Superior temporal gyrus (tissue), 1 donor: ENCODE measurements around the gene PRDM2.

Experiments
- DNase-seq: peaks from one replicate; pipeline ENCODE4 v3.0.0-alpha.2; 2016; ENCODE audit errors: extremely low spot score

Gene PRDM2

GRCh38 chr1:13733711-13734110, 33.7 kb downstream of the PRDM2 start:
- DNase-seq = peak; percentile 36

- DNase-seq = peak; percentile 65
Measured at GRCh38 chr1:13735168-13735930, 35.4 kb downstream of the PRDM2 start.

GRCh38 chr1:13737398-13737797, 37.4 kb downstream of the PRDM2 start:
- DNase-seq = peak; percentile 16

- no peak for DNase-seq
Measured at GRCh38 chr1:13746342-13746741, 46.4 kb downstream of the PRDM2 start.

- peak; percentile 96 for DNase-seq
Measured at GRCh38 chr1:13748610-13749505, 48.9 kb downstream of the PRDM2 start.

GRCh38 chr1:13749543-13750341, 49.8 kb downstream of the PRDM2 start:
- no peak for DNase-seq

GRCh38 chr1:13751458-13751871, 51.5 kb downstream of the PRDM2 start:
- peak; percentile 56 for DNase-seq

- peak; percentile 38 for DNase-seq
Measured at GRCh38 chr1:13751985-13752384, 52.0 kb downstream of the PRDM2 start.

GRCh38 chr1:13752852-13753251, 52.9 kb downstream of the PRDM2 start:
- peak; percentile 14 for DNase-seq

GRCh38 chr1:13753636-13754402, 53.8 kb downstream of the PRDM2 start:
- DNase-seq = peak; percentile 18

GRCh38 chr1:13754510-13755103, 54.6 kb downstream of the PRDM2 start:
- peak; percentile 45 for DNase-seq

GRCh38 chr1:13756557-13757315, 56.7 kb downstream of the PRDM2 start:
- peak; percentile 53 for DNase-seq

GRCh38 chr1:13757693-13758092, 57.7 kb downstream of the PRDM2 start:
- DNase-seq = no peak

- DNase-seq = no peak
Measured at GRCh38 chr1:13759072-13759471, 59.1 kb downstream of the PRDM2 start.

- no peak for DNase-seq
Measured at GRCh38 chr1:13760340-13760739, 60.4 kb downstream of the PRDM2 start.

- peak; percentile 49 for DNase-seq
Measured at GRCh38 chr1:13760921-13761320, 60.9 kb downstream of the PRDM2 start.

GRCh38 chr1:13761883-13762282, 61.9 kb downstream of the PRDM2 start:
- DNase-seq = peak; percentile 72

- DNase-seq = peak; percentile 44
Measured at GRCh38 chr1:13762642-13763041, 62.7 kb downstream of the PRDM2 start.

GRCh38 chr1:13763222-13763621, 63.2 kb downstream of the PRDM2 start:
- peak; percentile 46 for DNase-seq

- DNase-seq = no peak
Measured at GRCh38 chr1:13763991-13764390, 64.0 kb downstream of the PRDM2 start.
